ENCODE measurements around the gene CCDC126. TPM values are rescaled to one million over a fixed set of nuclear protein-coding genes. Genes with fewer than 3 reads are reported as not detected.

CCDC126 gene
- total and polyA plus RNA-seq, 9 of the 15 experiments (the other 6 are each of a cell fraction or from before 2014, with no cell fraction given) = 3.0 to 16.2 (median 5.2) TPM

GRCh38 chr7:23604296-23604640, 7.1 kb downstream of the CCDC126 start:
- TF ChIP-seq ARID4B (CRISPR knock-in tag; IDR thresholded peaks at IDR 0.05) (no peak), L3MBTL2 (IDR thresholded peaks at IDR 0.05) (no peak)
- peaks cover 0 to 9% of the 10 kb centered on the region in 2 experiments; a peak in 2 of 5 replicates for H3K4me1 ChIP-seq (replicated peaks in 1 of 2; ENCODE audit: control insufficient read depth in 2 of 2, insufficient read depth in 2 of 2, low read length in 2 of 2)
- H3K27me3 ChIP-seq (ENCODE audit: control insufficient read depth in 2 of 2, insufficient read depth in 2 of 2, low read length in 2 of 2) = no peaks in the 10 kb centered on the region
- H3K79me2 ChIP-seq (ENCODE audit: control insufficient read depth, insufficient read depth, low read length) = no peaks in the 10 kb centered on the region
- H3K27ac ChIP-seq (ENCODE audit: extremely low read depth, low read depth, low read length) = no peak overlapping the region
- no peak for DNase-seq (ENCODE audit: extremely low read depth in 1 of 4, low spot score in 3 of 4)
- H4K20me1 ChIP-seq (replicated peaks; ENCODE audit: control insufficient read depth, insufficient read depth, low read length) = no peaks in the 10 kb centered on the region
- CTCF ChIA-PET (ENCODE audit: low intra/inter-chr PET ratio) = no interaction called here
- intact Hi-C loops (cut with micrococcal nuclease) (no loop called here), in situ Hi-C loops (cut with MboI) (no loop called here)
- POLR2A ChIA-PET = interaction anchor here (1.2 kb wide), 1 partner anchor 22 kb away, joined by 3 read pairs; no protein-coding TSS in a partner anchor
- H3K4me3 ChIP-seq = no peak overlapping the region
- no peak overlapping the region for H3K4me2 ChIP-seq (ENCODE audit: insufficient read depth, low read length)
- no peaks in the 10 kb centered on the region; the same call in 1 of the 2 replicates for H3K9me3 ChIP-seq (replicated peaks; ENCODE audit: control insufficient read depth, insufficient read depth, low read depth, low read length)
- FAIRE-seq = no peak
- no peaks in the 10 kb centered on the region for H3K9me1 ChIP-seq (ENCODE audit: control insufficient read depth, insufficient read depth, low read length)
- H2AFZ ChIP-seq (ENCODE audit: low read depth, low read length) = no peak overlapping the region
- no TSS peak for BruUV-seq (replicated peaks)
- H3K9ac ChIP-seq (ENCODE audit: insufficient read depth in 1 of 2, low read depth in 2 of 2, low read length in 2 of 2) = no peak overlapping the region
- no peak for ATAC-seq
- no peaks in the 10 kb centered on the region for H3K36me3 ChIP-seq (ENCODE audit: control insufficient read depth, insufficient read depth, low read length)
